ENCODE data around the gene RAP1GAP2.
"Not testable (repeated sequence)": the region's sequence is repeated elsewhere in the genome, so short reads cannot be mapped to it uniquely, and the experiment has no call there.

Gene RAP1GAP2

DNA sequence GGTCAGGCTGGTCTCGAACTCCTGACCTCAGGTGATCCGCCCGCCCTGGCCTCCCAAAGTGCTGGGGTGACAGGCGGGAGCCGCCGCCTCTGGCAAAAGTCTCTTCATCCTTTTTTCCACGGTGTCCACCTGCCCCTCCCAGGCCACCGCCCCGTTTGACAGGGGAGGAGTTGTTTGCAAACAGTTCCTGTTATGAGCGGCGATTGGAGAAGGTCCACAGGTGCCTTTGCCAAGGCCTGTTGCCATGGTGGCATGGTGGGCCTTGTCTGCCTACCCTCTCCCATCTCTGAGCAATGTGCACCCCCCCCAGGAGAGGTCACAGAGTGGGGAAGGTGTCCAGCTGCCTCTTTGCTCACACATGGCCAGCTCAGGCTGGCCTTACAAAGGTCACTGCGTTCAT lies 16.0 kb upstream of the RAP1GAP2 start:
- H3K4me3 ChIP-seq (ENCODE audit: low read depth, low read length): no peak overlapping the region
- no peak for DNase-seq (ENCODE audit: low read depth)
- TF ChIP-seq, protein P1, sequence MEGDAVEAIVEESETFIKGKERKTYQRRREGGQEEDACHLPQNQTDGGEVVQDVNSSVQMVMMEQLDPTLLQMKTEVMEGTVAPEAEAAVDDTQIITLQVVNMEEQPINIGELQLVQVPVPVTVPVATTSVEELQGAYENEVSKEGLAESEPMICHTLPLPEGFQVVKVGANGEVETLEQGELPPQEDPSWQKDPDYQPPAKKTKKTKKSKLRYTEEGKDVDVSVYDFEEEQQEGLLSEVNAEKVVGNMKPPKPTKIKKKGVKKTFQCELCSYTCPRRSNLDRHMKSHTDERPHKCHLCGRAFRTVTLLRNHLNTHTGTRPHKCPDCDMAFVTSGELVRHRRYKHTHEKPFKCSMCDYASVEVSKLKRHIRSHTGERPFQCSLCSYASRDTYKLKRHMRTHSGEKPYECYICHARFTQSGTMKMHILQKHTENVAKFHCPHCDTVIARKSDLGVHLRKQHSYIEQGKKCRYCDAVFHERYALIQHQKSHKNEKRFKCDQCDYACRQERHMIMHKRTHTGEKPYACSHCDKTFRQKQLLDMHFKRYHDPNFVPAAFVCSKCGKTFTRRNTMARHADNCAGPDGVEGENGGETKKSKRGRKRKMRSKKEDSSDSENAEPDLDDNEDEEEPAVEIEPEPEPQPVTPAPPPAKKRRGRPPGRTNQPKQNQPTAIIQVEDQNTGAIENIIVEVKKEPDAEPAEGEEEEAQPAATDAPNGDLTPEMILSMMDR (conservative IDR thresholded peaks at IDR 0.05; ENCODE audit: low read depth, low read length): no peak

DNA sequence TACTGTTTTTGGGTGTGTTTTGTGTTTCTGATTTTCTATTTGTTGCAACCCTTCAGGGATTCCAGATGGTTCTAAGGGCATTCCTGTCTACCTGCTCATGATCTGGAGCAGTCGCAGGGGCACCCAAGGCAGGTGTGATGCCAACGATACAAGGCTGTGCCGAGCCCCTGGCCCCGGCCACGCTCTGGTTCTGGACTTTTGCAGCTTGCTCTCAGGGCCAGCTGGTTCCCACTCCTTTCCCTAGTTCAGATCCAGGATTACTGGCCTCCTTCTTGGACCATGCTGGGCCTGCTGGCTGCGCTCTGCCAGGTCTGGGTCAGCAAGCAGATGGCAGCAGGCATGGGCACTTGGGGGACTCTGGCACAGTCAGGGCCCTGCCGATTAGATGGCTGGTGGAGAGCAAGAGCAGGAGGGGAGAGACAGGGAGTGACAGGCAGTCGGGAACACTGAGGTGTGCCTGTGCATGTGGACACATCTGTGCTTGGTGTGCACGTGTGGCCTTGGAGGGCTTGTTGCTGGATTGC lies 15.2 kb upstream of the RAP1GAP2 start:
- no peak overlapping the region for H3K4me3 ChIP-seq (ENCODE audit: low read depth, low read length)
- no peak for DNase-seq (ENCODE audit: low read depth)
- TF ChIP-seq, protein P1 (conservative IDR thresholded peaks at IDR 0.05; ENCODE audit: low read depth, low read length): no peak

DNA sequence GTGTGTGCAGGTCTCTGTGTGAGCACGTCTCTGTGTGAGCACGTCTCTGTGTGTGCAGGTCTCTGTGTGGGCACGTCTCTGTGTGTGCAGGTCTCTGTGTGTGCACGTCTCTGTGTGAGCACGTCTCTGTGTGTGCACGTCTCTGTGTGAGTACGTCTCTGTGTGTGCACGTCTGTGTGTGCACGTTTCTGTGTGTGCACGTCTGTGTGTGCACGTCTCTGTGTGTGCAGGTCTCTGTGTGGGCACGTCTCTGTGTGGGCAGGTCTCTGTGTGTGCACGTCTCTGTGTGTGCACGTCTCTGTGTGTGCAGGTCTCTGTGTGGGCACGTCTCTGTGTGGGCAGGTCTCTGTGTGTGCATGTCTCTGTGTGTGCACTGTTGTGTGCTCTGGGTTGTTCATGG lies 14.6 kb upstream of the RAP1GAP2 start:
- H3K4me3 ChIP-seq (ENCODE audit: low read depth, low read length); DNase-seq (ENCODE audit: low read depth): not testable (repeated sequence)

DNA sequence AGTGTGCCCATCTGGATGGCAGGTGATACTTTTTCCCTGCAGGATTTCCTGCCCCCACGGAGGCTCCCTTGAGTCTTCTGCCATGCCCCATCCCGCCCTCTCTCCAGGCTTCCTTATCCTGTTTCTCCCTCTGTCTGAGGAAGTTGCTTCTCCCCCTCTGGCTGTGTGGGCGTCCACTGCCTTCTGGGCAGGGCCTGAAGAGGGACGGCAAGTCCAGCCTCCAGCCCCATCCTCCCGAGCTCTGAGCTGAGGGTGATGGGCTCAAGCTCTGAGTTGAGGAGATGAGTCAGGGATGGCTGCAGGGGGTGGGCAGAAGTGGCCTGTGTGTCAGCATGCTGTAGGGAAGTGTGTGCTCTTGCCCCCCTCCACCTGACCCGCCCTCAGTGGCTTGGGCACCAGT lies 14.2 kb upstream of the RAP1GAP2 start:
- no peak overlapping the region for H3K4me3 ChIP-seq (ENCODE audit: low read depth, low read length)
- TF ChIP-seq, protein P1 (conservative IDR thresholded peaks at IDR 0.05; ENCODE audit: low read depth, low read length): no peak
- peak; percentile 25 for DNase-seq (ENCODE audit: low read depth)

DNA sequence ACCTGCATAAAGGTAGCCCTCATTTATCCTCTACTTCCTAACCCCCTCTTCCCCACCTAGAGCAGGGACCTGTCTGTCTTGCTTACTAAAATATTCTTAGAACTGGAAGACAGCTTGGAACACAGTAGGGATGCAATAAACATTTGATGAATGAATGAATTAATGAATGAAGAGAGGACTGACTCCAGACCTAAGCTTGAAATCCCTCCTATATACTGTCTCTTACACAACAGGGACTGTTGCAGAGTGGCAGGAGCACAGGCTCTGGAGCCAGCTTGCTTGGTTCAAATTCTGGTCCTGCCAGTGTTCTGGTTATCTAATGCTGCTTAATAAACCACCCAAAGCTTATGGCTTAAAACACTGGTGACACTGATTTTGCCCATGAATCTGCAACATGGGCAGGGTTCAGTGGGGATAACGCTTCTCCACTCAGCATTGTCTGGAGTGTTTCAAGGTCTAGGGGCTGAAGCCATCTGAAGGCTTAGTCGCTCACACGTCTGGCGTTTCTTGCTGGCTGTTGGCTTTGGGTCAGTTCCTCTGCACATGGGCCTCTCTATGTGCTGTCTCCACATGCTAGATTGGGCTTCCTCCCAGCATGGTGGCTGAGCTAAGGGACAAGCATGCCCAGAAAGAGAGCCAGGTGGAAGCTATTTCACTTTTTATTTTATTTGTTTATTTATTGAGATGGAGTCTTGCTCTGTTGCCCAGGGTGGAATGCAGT lies 12.8 kb upstream of the RAP1GAP2 start:
- TF ChIP-seq, protein P1 (conservative IDR thresholded peaks at IDR 0.05; ENCODE audit: low read depth, low read length): no peak

DNA sequence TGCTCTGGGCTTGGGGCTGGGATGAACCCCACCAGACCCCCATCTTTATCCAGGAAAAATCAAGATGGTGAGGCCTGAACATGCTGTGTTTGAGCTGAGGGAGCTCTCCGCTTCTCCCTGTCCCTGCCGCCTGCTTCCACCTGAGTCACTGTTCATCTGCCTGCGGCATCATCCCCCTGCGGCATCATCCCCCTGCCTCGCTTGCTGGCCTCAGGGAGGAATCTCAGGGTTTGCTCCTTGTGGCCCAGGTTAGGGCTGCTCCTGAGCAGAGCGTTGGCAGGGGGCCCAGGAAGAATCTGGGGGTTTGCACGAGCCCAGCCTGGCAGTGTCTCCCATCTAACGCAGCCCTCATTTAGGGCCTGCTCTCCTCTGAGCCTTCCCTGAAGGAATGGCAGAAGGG lies 11.4 kb upstream of the RAP1GAP2 start:
- no peak overlapping the region for H3K4me3 ChIP-seq (ENCODE audit: low read depth, low read length)
- DNase-seq (ENCODE audit: low read depth): no peak
- TF ChIP-seq, protein P1 (conservative IDR thresholded peaks at IDR 0.05; ENCODE audit: low read depth, low read length): no peak

More for the DNA sequence above, 12.8 kb upstream of the RAP1GAP2 start:
- DNase-seq (ENCODE audit: low read depth): no peak
- H3K4me3 ChIP-seq (ENCODE audit: low read depth, low read length): no peak overlapping the region

DNA sequence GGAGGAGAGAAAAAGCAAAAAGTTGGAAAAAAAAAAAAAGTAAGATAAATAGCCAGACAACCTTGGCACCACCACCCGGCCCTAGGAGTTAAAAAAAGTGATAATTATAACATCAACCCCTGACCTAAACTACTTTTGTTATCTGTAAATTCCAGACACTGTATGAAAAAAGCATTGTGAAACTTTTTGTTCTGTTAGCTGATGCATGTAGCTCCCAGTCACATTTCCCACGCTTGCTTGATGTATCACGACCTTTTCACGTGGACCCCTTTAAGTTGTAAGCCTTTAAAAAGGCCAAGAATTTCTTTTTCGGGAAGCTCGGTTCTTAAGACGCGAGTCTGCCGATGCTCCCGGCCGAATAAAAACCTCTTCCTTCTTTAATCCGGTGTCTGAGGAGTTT lies 10.9 kb upstream of the RAP1GAP2 start:
- H3K4me3 ChIP-seq (ENCODE audit: low read depth, low read length); DNase-seq (ENCODE audit: low read depth): not testable (repeated sequence)

DNA sequence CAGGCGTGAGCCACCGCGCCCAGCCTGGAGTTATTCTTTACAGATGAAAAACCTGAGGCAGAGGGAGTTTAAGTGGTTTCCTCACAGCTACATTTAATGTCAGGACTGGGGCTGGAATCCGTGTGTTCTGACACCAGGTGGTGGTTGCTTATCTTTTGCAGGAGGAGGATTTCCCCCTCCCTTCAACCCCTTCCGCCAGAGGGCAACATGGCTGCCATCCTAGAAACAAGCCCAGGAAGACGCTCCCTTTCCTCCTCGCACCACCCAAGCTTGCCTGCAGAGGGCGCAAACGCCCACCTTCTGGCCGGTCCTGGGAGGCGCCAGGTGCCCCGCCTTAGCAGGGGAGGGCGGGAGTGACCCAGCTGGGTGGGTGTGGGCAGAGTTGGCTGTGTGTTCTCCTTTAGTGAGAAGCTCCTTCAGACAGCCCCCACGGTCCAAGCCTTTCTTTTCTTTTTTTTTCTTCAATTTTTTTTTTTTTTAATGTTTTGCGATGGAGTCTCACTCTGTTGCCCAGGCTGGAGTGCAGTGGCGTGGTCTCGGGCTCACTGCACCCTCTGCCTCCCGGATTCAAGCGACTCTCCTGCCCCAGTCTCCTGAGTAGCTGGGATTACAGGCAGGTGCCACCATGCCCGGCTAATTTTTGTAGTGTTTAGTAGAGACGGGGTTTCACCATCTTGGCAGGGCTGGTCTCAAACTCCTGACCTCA lies 9.9 kb upstream of the RAP1GAP2 start:
- TF ChIP-seq, protein P1 (conservative IDR thresholded peaks at IDR 0.05; ENCODE audit: low read depth, low read length): peak; percentile 92
- peak; percentile 86 for DNase-seq (ENCODE audit: low read depth)
- no peak overlapping the region for H3K4me3 ChIP-seq (ENCODE audit: low read depth, low read length)

Measured in choroid plexus epithelial cell (primary cell).